ENCODE data around the gene FOXE3.
"Not testable (repeated sequence)": the region's sequence is repeated elsewhere in the genome, so short reads cannot be mapped to it uniquely, and the experiment has no call there.

The FOXE3 gene

GRCh38 chr1:47449822-47450552 is 33.9 kb downstream of the FOXE3 start:
- no peak for DNase-seq (ENCODE audit: low read depth)

- DNase-seq (ENCODE audit: low read depth): no peak
These were observed 34.5 kb downstream of the FOXE3 start for GRCh38 chr1:47450606-47451005.

GRCh38 chr1:47452426-47452825 is 36.3 kb downstream of the FOXE3 start:
- DNase-seq (ENCODE audit: low read depth): no peak

DNA sequence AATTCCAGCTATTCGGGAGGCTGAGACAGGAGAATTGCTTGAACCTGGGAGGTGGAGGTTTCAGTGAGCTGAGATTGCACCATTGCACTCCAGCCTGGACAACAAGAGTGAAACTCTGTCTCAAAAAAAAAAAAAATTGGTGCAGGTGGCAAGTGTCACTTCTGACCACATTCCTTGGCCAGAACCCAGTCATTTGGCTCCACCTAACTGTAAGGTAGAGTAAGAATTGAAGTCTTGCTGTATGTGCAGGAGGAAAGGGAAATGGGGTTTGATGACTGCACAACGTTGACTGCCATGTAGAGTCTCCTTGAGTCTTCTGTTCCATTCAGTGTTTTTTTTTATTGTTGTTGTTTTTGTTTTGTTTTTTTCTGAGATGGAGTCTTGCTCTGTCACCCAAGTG is 37.8 kb downstream of the FOXE3 start:
- DNase-seq (ENCODE audit: low read depth): not testable (repeated sequence)

DNA sequence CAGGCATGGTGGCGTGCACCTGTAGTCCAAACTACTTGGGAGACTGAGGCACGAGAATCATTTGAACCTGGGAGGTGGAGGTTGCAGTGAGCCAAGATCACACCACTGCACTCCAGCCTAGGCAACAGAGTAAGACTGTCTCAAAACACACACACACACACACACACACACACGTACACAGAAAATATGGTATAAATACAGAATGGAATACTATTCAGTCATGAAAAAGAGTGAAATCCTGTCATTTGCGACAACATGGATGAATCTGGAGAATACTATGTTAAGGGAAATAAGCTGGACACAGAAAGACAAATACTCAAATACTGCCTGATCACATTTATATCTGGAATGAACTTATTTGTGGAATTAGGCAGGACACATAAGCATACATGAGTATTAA is 40.2 kb downstream of the FOXE3 start:
- DNase-seq (ENCODE audit: low read depth): no peak

GRCh38 chr1:47457547-47457946 is 41.5 kb downstream of the FOXE3 start:
- DNase-seq (ENCODE audit: low read depth): not testable (repeated sequence)

GRCh38 chr1:47459253-47459788 is 43.2 kb downstream of the FOXE3 start:
- DNase-seq (ENCODE audit: low read depth): no peak

DNA sequence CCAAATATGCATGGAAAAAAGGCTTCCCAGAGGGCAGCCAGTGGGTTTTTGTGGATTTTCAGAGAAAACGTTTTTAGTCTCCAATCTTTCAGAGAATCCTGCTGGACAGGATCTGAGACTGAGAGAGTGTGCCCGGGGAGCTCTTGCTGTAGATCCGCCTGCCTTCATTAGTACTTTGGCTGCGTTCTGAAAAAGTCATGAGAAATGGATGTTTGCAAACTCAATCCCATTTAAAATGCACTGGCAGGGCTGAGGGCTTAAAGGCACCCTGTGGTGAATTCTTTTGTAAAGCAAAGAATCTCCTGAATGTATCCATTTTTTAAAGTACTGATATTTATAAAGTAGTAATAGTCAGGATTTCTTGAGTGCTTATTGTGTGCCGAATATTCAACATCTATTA is 44.0 kb downstream of the FOXE3 start:
- no peak for DNase-seq (ENCODE audit: low read depth)

DNA sequence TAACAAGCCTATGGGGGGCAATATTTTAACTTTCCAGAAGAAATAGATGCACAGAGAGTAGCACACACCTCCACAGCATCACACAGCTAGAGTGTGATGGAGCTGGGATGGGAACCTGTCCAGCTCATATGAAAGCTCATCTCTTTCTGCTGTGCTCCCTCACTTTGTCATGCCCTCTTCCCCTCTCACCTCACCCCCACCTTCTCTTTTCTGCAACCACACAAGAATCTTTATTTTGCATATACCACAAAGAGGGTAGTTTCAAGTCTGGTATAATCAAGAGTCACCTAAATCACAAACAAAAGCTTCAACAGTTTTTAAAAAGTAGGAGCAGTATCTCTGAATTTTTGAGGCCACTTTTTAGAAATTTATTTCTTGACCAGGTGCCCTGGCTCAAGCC is 44.4 kb downstream of the FOXE3 start:
- no peak for DNase-seq (ENCODE audit: low read depth)

DNA sequence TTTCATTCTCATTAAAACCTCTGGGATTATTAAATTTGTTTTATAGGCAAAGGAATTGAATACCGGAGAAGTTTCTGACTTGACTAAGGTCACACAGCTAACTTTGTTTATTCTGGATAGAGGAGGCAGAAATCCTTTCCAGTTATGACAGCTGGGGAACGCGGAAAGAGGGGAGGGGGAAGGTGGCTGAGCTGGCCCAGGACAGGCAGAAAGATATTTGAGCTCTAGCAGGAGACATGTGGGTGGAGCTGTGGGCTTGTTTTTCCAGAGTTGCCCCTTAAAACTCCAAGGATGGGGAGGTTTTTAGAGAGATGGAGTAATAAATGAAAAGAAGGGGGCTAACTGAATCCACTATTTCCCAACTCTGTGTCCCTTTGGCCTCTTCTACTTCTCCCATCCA is 49.5 kb downstream of the FOXE3 start:
- DNase-seq (ENCODE audit: low read depth): no peak

Measured in GM04504 (cell line).